Activated T-cell treated with anti-CD3 and anti-CD28 coated beads for 4 hours (primary cell): ENCODE data around the gene MRPL14.

Source experiments
- DNase-seq: peaks from one replicate; pipeline ENCODE4 v3.0.0-alpha.2; 2020

The MRPL14 gene

DNA sequence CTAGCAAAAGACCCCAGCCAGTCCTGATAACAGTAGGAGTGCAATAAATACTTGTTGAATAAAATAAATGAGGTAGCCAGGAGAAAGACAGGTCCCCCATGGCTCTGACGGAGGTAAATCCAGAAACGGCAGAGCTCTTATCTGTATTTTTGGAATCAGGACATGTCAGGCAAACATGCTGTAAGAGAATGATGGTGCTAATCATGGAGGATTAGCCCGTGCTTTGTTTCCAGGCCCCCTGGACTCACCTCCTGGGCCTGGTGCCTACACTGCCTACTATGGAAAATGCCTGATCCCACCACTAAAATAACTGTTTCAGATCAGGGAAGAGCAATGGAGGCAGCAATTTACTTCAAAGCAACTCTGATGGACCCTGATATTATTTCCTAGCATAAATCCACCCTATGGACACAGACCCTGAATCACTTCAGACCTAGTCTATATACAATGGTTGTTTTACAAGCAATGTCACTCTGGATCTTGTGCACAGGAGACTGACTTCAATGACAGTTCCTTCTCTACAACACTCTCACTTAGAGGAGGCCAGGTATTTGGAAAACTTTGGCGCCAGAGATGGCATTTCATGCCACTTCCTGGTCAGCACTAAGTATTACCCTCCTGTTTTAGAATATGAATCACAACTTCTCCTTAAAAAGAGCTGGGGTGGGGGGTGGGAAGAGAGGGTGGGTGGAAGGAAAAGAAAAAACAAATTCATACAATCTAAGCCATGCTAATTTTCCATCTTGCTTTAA lies 6.4 kb downstream of the MRPL14 start:
- DNase-seq: no peak

DNA sequence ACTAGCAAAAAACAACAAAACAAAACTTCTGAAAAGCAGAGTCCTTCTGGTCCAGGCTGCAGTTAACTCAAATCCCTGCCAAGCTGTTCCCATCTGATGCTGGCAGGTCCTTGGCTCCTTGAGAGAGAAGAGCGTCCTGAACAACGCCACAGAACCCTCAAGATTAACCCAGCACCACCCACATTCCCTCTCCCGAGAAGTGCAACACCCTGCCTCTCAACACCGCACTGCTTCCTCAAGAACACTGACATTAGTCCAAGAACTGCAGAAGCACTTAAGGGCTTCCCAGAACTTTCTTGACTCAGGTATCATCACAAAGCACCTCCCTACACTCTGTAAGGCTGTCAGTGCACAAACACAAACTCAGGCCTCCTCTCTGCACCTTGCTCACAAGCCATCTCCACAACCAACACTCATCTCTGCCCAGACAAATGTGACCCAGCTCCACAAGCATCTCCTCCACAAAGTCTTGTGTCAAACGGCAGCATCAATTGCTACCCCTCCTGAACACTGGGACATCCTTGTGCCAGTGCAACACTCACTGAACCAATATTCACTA lies 7.5 kb downstream of the MRPL14 start:
- no peak for DNase-seq

DNA sequence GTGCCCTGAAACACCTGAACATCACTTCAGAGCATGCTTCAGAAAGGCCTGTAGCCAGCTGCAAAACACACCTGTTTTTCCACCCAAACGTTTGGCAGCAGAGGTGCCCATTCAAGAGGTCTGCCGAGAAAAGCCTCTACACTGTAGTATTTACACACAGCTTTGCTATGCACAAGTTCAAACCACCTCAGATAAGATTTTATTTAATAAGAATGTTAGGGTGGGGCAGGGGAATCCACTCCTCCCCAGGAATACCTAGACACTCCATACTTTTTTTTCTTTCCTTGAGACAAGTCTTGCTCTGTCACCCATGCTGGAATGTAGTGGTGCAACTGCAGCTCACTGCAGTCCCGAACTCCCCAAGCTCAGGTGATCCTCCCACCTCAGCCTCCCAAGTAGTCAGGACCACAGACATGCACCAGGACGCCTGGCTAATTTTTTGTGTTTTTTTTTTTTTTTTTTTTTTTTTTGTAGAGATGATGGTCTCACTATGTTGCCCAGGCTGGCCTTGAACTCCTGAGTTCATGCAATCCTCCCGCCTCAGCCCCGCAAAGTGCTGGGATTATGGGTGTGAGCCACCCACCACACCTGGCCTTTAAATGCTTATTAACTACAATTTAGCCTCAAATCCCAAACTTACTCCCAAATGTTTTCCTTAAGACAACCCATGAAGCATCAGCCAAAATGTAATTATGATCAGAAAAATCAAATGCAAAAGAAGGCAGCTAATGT lies 9.7 kb downstream of the MRPL14 start:
- no peak for DNase-seq

DNA sequence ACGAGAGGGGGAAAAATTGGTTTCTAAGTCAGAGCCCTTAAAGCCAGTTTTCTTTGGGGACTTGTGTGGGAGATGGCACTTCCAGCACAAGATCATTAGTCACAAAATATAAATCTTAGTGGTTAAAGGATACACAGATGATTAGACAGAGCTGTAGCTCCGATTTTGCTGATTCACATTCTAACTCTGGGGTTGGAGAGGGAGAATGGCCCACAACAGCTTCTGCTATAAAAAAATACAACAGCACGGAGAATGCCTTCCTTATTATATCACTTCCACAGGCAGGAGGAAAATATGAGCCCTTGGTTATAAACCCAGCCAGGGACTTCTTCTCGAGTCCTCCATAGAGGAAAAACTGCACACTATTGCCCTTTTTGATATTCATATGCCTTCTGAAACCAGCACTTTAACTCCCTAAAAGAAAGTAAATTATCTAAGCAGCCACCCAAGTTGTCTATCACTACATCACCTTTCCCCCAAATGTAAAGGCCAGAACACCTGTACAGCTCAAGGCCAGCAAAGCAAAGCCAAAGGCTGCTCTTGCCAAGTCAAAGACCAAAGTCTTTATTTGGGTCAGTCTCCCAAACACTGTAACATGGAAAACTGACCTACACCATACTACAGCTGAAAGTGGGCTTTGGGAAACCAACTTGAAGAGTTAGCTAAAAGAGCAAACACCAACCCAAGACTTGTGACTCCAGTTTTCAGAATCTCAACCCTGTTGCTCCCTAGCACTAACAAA lies 10.4 kb downstream of the MRPL14 start:
- DNase-seq: no peak

DNA sequence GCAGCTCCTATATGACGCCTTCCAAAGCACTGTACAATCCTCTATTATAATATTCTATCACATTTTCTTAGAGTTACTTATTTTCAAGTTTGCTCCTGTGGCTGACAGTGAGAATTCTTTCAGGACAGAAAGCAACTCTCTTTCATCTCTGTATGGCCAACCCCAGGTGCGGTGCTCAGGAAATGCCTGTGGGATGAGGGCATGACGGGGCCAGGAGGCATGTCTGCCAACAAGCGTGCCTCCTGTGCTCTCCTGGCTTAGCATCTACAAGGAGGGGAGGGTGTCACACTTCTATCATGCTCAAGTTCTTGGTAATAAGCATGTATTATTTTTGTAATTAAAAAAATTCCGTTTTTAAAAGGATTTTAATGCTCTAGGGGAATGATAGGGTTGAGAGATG lies 11.4 kb downstream of the MRPL14 start:
- DNase-seq: no peak

DNA sequence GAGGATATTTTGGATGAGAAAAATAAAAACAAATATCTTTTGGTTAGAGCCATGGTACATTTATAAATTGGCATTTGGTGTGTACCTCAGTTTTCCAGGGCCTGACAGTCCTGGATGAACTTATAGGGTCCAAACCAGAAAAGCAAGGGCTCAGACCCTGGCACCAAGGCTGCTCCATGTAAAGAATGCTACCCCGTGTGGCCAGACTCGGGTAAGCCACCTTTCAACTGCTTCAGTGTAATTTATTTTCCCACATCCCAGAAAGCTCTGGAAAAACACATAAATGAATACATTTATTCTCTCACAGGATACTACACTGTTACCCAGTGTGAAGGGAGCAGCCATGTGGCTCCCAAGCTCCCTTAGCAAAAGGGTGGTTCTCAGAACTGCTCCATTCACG lies 13.8 kb downstream of the MRPL14 start:
- DNase-seq: no peak

DNA sequence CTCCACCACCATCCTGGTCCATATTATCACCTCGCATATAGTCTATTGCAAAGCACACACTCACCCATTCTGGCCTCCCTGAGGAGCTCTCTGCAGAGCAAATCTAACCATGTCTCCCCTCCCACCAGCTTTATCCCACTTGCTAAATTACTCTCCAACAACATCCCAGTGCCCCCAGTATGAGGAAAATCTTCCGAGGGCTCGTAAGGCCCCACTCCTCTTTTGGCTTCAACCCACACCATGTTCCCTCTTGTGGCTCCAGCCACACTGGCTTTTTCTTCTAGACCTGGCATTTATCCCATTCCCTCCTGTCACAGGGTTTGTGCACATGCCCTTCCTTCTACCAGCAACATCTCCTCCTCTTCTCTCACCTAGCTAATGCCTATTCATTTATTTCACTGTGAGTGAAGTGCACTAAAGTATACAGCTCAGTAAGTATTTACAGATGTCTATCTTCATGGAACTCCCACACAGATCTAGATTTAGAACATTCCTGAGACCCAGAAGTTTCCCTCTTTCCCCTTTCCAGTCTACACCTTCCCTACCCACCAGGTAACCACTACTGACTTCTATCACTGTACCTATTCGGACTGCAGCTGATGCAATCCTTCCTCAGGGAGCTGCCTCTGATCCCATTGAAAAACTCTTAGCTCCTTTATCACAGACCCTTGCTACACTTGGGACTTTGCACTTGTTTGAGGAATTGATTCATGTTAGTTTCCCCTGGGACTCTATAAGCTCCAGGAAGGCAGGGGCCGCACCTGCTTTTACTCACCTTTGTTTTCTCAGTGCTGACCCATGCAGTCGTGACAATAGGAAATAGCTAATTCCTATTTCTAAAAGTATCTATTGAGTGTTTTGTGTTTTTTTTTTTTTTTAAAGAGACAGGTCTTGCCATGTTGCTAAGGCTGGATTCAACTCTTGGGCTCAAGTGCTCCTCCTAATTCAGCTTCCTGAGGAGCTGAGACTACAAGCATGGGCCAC lies 15.5 kb downstream of the MRPL14 start:
- no peak for DNase-seq

DNA sequence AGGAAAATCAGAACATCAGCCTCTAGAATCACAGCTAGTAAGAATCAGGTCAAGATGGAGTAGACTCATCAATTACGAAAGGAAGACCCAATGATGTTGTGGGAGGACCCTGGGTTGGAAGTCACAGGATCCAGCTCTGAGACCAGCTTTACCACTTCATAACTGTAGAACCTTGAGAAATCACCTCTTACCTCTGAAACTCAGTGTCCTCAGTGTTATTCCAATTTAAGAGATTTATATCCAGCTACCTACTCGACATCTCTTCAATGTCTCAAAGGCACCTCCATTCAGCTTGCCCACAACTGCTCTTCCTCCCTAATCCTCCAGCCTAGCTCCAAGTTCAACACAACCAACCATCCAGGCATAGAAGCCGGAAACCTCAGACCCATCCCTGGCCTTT lies 16.3 kb downstream of the MRPL14 start:
- no peak for DNase-seq

DNA sequence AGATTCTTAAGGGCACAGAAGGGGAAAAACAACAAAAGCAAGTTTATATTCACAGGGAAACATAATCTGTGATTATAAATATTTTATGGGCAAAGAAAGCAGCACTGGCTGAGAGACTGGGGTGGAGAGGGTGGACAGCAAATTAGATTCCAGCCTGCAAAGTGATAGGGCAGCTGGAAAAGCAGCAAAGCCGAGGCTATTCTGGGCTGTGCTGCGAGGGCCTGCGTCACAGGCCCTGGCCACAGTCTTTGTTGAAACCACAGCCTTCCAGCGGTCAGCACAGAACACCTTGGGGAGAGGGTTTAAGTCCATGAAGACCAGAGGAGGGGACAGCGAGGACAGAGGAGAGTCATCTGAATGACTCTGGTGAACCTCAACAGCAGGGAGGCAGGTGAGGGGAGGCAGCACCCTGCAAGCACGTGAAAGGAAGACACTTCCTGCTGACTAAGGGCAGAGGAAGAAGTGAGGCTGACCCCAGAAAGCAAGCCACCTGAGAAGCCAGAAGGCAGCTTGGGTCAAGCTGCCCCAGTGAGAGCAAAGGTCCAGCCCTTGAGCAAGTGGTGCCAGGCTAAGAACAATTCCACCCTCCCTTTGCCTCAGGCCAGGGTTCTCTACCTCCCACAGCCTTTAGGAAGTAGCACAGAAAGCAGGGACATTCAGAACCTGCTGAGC lies 17.1 kb downstream of the MRPL14 start:
- no peak for DNase-seq

DNA sequence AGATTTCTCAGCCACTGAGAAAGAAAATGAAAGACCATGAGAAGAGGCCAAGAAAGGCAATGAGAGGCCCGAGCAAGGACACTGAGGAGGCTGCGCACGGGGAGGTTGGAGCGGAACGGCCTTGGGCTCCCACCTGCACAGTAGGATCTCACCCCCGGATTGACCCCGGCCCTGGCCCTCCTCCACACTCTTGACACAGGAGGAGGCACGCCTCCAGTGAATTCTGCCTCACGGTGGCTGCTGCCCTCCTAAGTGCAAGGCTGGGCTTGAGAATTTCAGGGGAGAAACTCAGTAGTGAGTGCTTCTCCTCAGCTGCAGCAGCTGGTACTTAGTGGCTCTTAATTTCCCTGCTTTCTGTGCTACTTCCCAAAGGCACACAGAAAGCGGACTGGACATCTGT lies 18.0 kb downstream of the MRPL14 start:
- DNase-seq: no peak

DNA sequence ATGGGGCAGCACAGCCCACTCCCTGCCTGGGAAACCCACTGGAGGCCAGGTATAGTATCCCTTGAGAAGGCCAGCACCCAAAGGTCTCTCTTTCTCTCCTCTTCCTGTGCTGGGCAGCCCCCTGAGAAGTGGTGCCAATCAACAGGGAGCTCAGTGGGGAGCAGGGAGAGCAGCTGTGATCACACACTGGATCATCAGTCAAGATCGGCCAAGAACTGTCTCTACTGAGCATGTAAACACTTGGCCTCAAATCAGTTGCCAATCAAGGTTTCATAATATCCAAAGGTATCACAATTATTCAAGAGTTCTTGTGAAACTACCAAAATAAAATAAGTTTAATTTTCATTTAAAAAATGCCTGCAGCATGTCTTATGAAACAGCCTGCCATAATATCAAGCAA lies 18.8 kb downstream of the MRPL14 start:
- DNase-seq: no peak

DNA sequence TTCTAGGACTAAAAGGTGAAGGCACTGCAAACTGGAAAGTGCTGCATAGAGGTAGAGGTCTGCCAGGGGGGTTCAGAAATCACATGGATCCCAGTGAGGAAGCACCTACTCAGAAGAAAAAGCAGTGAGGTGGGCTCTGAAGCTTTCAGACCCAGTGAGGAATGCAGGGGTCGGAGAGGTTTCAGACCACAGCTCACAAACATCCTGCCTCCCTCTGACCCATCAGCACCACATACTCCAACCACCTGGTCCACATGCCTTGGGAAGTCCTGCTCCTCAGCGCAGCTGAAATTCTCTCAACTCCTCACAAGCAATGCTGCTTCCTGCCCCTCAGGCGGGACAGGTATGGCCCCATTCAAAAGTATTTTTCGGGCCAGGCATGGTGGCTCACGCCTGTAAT lies 20.2 kb downstream of the MRPL14 start:
- no peak for DNase-seq

DNA sequence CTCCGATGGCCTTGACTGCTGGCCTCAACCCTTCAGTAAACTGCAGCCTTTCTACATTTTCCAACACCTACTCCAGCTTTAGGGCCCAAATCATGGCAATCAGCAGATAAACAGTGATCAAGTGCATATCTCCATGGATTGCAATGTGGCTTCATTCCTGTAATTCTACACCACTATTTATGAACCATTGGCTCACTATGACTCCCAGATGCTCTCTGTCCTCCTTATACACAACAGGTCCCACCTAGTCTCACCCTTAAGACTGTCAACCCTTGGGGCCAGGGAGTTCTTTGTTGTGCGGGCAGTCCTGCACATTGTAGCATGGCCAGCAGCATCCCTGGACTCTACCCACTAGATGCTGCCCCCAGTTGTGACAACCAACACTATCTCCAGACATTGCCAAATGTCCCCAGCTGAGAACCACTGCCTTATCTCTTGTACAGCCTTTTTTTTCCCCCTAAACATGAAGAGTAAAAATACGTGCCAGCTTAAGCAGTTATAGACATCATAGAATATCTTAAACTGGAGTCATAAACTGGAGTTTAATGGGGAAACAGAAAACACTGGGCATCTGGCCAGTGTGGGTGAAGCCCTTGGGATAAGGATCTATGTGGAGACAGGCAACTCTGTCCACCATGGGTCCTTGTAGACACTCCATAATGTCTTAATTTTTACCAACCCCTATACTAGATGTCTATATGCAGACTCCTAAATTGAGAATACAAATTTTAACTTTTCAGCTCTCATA lies 21.1 kb downstream of the MRPL14 start:
- no peak for DNase-seq

DNA sequence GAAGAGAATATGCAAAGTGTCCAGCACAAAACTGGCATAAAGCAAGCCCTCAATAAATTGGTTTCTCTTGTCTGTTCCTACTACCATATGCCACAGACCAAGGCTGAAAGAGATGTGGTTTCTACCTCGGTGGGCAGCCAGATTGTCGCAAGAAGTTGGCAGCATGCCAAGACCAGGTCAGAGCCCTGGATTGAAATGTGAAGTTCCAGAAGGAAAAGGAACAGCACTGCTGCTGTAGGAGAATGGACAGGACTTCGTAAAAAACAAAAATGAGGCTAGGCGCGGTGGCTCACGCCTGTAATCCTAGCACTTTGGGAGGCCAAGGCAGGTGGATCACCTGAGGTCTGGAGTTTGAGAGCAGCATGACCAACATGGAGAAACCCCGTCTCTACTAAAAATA lies 22.1 kb downstream of the MRPL14 start:
- no peak for DNase-seq

DNA sequence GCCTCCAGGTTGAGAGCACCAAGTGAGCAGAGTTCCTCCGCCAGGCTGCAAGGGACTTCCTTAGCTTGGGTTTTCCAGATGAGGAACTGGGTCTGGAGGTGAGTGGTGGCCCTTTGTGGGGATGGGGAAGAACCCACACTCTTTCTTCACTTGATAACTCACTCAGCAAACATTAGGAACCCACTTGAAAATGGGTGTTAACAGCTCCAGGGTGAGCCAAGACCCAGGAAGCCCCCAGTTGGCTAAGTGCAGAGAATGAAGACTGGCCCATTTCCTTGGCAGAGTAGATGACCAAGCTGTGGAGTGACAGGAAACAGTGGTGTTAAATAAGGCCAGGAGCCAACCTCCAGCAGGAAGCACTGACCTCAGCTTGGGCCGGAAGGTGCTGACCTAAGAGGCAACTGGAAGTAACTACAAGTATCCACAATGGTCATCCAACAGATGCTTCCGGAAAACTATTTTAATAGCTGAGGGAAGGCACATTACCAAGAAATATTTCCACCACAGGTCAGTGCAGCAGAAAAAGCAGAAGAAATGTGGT lies 22.7 kb downstream of the MRPL14 start:
- DNase-seq: no peak

DNA sequence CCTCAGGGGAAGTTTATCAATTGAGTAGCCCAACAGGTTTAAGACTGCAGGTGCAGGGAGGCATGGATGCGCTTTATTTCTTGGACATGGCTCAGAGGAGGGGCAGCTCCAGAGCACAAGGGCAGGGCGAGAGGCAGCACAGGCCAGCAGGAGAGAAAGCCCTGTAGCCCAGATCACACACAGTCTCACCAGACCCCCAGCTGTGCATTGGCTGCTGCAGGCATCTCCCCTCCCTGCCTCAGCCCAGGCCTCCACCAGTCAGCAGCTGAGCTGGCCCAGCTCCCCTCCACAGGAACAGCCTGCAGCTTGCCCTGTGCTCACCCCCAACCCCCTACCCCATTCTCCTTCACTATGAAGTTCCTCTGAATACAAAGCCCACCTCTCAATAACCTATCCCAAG lies 24.7 kb downstream of the MRPL14 start:
- DNase-seq: no peak

DNA sequence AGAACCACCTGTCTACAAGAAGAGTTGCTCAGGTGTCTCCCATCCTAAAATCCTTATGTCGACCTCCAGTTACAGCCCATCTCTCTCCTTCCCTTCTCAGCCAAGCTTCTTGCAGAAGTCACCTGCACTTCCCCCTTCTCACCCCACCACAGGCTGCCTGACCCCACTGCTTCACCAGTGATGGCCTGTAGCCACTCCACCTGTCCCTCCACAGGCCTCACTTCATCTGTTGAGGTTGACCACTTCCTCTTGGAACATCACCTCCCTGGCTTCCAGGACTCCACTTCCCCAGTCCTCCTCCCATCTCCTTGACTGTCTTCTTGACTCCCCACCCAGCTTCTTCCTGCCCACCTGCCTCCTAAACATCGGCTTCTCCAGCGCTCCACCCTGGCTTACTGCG lies 25.4 kb downstream of the MRPL14 start:
- DNase-seq: no peak

DNA sequence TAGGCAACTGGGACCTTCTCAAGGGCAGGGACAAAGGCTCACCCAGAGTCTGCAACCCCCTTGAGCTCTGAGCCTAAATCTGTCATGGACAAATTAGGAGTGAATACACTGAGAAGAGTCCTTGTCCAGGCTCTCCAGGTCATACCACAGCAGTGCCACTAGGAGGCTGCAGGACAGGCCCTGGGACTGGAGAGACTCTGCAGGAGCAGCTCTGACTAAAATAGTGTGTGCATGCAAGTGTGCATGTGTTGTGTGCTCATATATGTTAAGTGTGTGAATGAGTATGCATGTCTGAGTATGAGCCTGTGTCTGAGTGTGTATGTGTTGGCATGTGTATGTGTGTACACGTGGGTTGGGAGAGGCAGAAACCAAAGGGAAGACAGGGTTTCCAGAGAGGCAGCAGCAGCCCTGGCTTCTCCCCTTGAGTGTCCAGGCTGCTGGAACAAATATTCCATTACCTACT lies 27.1 kb downstream of the MRPL14 start:
- no peak for DNase-seq

DNA sequence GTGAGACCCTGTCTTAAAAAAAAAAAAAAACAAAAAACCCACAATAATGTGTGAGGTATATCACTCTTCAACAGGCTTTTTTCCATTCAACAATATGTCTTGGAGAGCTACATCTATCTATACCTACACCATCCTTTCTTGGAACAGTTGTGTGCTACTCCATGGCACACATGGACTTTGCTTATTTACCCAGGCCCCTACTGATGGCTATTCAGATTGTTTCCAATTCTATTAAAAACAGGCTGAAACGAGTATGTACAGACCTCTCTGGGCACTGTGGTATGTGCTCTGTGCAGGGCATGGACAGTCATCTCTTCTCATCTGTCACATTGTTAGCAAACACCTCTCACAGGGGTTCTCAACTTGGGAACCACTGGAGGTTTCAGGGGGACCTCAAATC lies 28.1 kb downstream of the MRPL14 start:
- DNase-seq: no peak

DNA sequence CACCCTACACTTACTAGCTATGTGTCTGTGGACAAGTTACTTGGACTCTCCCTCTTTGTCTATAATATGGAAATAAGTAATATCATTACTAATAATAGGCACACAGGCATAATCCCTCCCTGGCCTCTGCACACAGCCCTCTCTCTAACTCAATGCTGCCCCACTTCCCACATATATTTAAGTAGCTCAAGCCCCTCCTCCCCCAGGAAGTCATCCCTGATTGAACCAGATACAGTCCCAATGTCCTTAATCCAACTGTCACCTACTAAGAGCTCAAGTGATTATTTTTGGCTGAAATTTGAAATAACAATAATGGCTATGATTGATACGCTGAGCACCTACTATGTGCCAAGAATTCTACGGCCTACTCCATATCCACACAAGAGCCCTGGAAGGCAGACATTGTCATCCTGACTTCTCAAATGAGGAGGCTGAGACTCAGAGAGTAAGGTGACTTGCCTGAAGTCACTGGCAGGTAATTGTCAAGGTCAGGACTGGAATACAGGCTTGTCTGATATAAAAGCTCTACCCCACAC lies 29.4 kb downstream of the MRPL14 start:
- DNase-seq: no peak
